SU-DHL-6 (cell line): ENCODE measurements around the gene CAMK1D.

Experiments
- H2AFZ ChIP-seq: fragments of 200-600 bp; sonication (generic); 2 replicates; pipeline ENCODE4 v1.6.1; 2014; ENCODE audit warnings: low read depth, mild to moderate bottlenecking, moderate library complexity, mixed read lengths, antibody characterized with exemption, low read length; ENCODE audit not compliant: severe bottlenecking
- H3F3A ChIP-seq: fragments of 200-600 bp; shearing (Covaris generic); 2 replicates; pipeline ENCODE4 v1.6.0; 2016; ENCODE audit warnings: antibody characterized with exemption, mild to moderate bottlenecking; ENCODE audit not compliant: insufficient read depth
- H3K27ac ChIP-seq: fragments of 200-600 bp; sonication (generic); 2 replicates; pipeline ENCODE4 v1.5.1; 2016; ENCODE audit warnings: low read depth, mild to moderate bottlenecking, low read length, moderate library complexity, mixed read lengths
- H3K27me3 ChIP-seq: fragments of 200-600 bp; sonication (generic), shearing (Covaris generic); 2 replicates; pipeline ENCODE4 v1.6.0; 2014; ENCODE audit warnings: mild to moderate bottlenecking, low read length
- H3K36me3 ChIP-seq: fragments of 200-600 bp; sonication (generic); 2 replicates; pipeline ENCODE4 v1.6.1; 2014; ENCODE audit warnings: mild to moderate bottlenecking, low read length, mixed read lengths
- H3K4me2 ChIP-seq: fragments of 300-600, 200-600 bp; shearing (Covaris generic), sonication (generic); 2 replicates; pipeline ENCODE4 v1.6.0; 2014; ENCODE audit warnings: low read length, low read depth, mild to moderate bottlenecking; ENCODE audit not compliant: poor library complexity, severe bottlenecking
- H3K4me3 ChIP-seq: fragments of 200-600 bp; sonication (generic); 2 replicates; pipeline ENCODE4 v1.5.1; 2014; ENCODE audit warnings: antibody characterized with exemption, low read length, mild to moderate bottlenecking, mixed read lengths; ENCODE audit not compliant: insufficient read depth, poor library complexity, severe bottlenecking
- H3K79me2 ChIP-seq: fragments of 200-600 bp; sonication (generic); 2 replicates; pipeline ENCODE4 v1.6.1; 2014; ENCODE audit warnings: mild to moderate bottlenecking, low read length, moderate library complexity; ENCODE audit not compliant: insufficient read depth
- H3K9ac ChIP-seq: fragments of 200-600 bp; sonication (generic); 2 replicates; pipeline ENCODE4 v1.7.0; 2014; ENCODE audit warnings: mild to moderate bottlenecking, low read length
- H3K9me2 ChIP-seq: fragments of 200-600 bp; sonication (generic); replicated peaks from 2 replicates; pipeline ENCODE4 v1.6.1; 2014; ENCODE audit warnings: low read length; ENCODE audit not compliant: insufficient read depth
- H3K9me3 ChIP-seq: fragments of 200-600 bp; sonication (generic); 2 replicates; pipeline ENCODE4 v1.6.1; 2014; ENCODE audit warnings: low read length, mixed read lengths; ENCODE audit not compliant: insufficient read depth
- H4K20me1 ChIP-seq: fragments of 200-600 bp; sonication (generic); 2 replicates; pipeline ENCODE4 v1.6.1; 2014; ENCODE audit warnings: low read depth, mild to moderate bottlenecking, antibody characterized with exemption, low read length, moderate library complexity, mixed read lengths
- CTCF ChIP-seq: fragments of 200-600 bp; sonication (generic); IDR thresholded peaks from one replicate; pipeline ENCODE4 v1.5.1; 2017; ENCODE audit warnings: antibody characterized with exemption, mild to moderate bottlenecking, low read length, moderate library complexity; ENCODE audit not compliant: insufficient read depth, poor library complexity, severe bottlenecking
- EZH2phosphoT487 ChIP-seq: fragments of 200-600 bp; sonication (generic), shearing (Covaris generic); conservative IDR thresholded peaks from 2 replicates; pipeline ENCODE4 v1.6.1; 2018; ENCODE audit warnings: mild to moderate bottlenecking, antibody characterized with exemption, low read length, moderate library complexity, mixed read lengths

CAMK1D gene

GRCh38 chr10:12487366-12487765 lies 138.0 kb downstream of the CAMK1D start:
- H4K20me1 ChIP-seq = no peaks in the 10 kb centered on the region
- H2AFZ ChIP-seq = no peak overlapping the region
- H3K27ac ChIP-seq = no peak overlapping the region
- H3F3A ChIP-seq = peaks cover 35% of the 10 kb centered on the region
- peaks cover 86% of the 10 kb centered on the region for H3K79me2 ChIP-seq
- H3K4me2 ChIP-seq = no peak overlapping the region
- TF ChIP-seq CTCF = no peak
- no peak for TF ChIP-seq EZH2phosphoT487
- H3K9me3 ChIP-seq = no peaks in the 10 kb centered on the region
- H3K9ac ChIP-seq = no peak overlapping the region
- H3K36me3 ChIP-seq = no peaks in the 10 kb centered on the region
- H3K4me3 ChIP-seq = no peak overlapping the region
- H3K9me2 ChIP-seq = no peaks in the 10 kb centered on the region
- no peaks in the 10 kb centered on the region for H3K27me3 ChIP-seq

- H3K9me3 ChIP-seq = no peaks in the 10 kb centered on the region
- H3K4me2 ChIP-seq = no peak overlapping the region
- H3F3A ChIP-seq = peaks cover 23% of the 10 kb centered on the region
- no peaks in the 10 kb centered on the region for H3K36me3 ChIP-seq
- no peaks in the 10 kb centered on the region for H3K9me2 ChIP-seq
- H2AFZ ChIP-seq = no peak overlapping the region
- H3K27ac ChIP-seq = no peak overlapping the region
- no peak overlapping the region for H3K9ac ChIP-seq
- H3K79me2 ChIP-seq = peaks cover 88% of the 10 kb centered on the region
- no peak overlapping the region for H3K4me3 ChIP-seq
- no peaks in the 10 kb centered on the region for H3K27me3 ChIP-seq
- no peaks in the 10 kb centered on the region for H4K20me1 ChIP-seq
- TF ChIP-seq CTCF = no peak
- no peak for TF ChIP-seq EZH2phosphoT487
Measured at GRCh38 chr10:12488626-12489025, 139.3 kb downstream of the CAMK1D start.

GRCh38 chr10:12489357-12489756 lies 140.0 kb downstream of the CAMK1D start:
- H3K9me2 ChIP-seq = no peaks in the 10 kb centered on the region
- H3K79me2 ChIP-seq = peaks cover 90% of the 10 kb centered on the region
- no peaks in the 10 kb centered on the region for H3K9me3 ChIP-seq
- no peak overlapping the region for H3K9ac ChIP-seq
- H3K36me3 ChIP-seq = no peaks in the 10 kb centered on the region
- no peak overlapping the region for H3K27ac ChIP-seq
- H3K4me2 ChIP-seq = no peak overlapping the region
- no peak overlapping the region for H3K4me3 ChIP-seq
- no peak for TF ChIP-seq CTCF
- TF ChIP-seq EZH2phosphoT487 = no peak
- H3F3A ChIP-seq = peaks cover 15% of the 10 kb centered on the region
- H2AFZ ChIP-seq = no peak overlapping the region
- H4K20me1 ChIP-seq = no peaks in the 10 kb centered on the region
- no peaks in the 10 kb centered on the region for H3K27me3 ChIP-seq

DNA sequence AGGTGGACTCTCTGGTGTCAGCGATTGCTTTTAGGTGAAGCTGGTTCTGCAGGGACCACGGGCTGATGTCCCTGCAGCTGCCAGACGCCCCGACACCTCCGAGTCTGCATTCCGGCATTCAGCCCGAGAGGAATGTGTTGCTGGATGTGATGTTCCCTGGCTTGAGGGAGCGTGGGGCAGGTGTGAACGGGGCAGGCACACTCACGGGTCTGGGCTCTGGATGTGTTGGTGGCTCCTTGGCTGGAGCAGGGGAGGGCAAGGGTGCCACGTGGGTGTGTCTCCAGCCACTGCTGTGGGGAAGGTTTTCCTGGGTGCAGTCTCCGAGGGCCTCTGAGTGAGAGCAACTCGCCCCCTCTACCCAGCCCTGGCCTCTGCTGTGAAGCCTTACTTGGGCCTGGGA lies 140.5 kb downstream of the CAMK1D start:
- Histone ChIP-seq H3F3A (peaks cover 11% of the 10 kb centered on the region), H3K79me2 (peaks cover 94% of the 10 kb centered on the region), H3K4me2 (no peak overlapping the region), H3K4me3 (no peak overlapping the region), H3K27ac (no peak overlapping the region), H3K9me2 (no peaks in the 10 kb centered on the region), H3K27me3 (no peaks in the 10 kb centered on the region), H4K20me1 (peaks cover under 1% of the 10 kb centered on the region; the same call in 1 of the 2 replicates), H3K9ac (no peak overlapping the region), H2AFZ (no peak overlapping the region), H3K9me3 (no peaks in the 10 kb centered on the region), H3K36me3 (no peaks in the 10 kb centered on the region)
- TF ChIP-seq EZH2phosphoT487 (no peak), CTCF (no peak)
